Right lobe of liver (tissue), 6 donors: ENCODE data around the gene SLC16A4. TPM values are rescaled to one million over a fixed set of nuclear protein-coding genes. Genes with fewer than 3 reads are reported as not detected.
A peak's percentile ranks its signal among the peaks of the same experiment; 100 is the strongest.

ENCODE experiments used
- ATAC-seq, 4 donors: fragments of 200-7000 bp; cut with Tn5 transposase; one replicate each; pipeline ENCODE4 v1.9.1; 2020; ENCODE audit warnings: mild to moderate bottlenecking in 4 of 4, moderate library complexity in 4 of 4
- DNase-seq, 3 donors: peaks; one replicate each; pipeline ENCODE4 v3.0.0-alpha.2; 2020
- H3K27ac ChIP-seq, 3 donors: fragments of 200-600 bp; one replicate each; pipeline ENCODE4 v1.8.0; 2022
- H3K27me3 ChIP-seq, 2 donors: fragments of 200-600 bp; one replicate each; pipeline ENCODE4 v1.8.0; 2022
- H3K36me3 ChIP-seq, 4 donors: fragments of 200-600 bp; sonication (generic) in 1 of 4; one replicate each; pipeline versions ENCODE4 v1.5.1 to v1.8.0; 2017 to 2022; ENCODE audit warnings: control low read depth in 1 of 4
- H3K4me1 ChIP-seq, 4 donors: fragments of 200-600 bp; sonication (generic) in 1 of 4; one replicate each; pipeline versions ENCODE4 v1.5.1 to v1.8.0; 2017 to 2022; ENCODE audit warnings: control low read depth in 1 of 4
- H3K4me3 ChIP-seq, 3 donors: fragments of 200-600 bp; one replicate each; pipeline ENCODE4 v1.8.0; 2022
- H3K9me3 ChIP-seq, 4 donors: fragments of 200-600 bp; sonication (generic) in 1 of 4; one replicate each; pipeline versions ENCODE4 v1.5.1 to v1.8.0; 2017 to 2022; ENCODE audit warnings: control low read depth in 1 of 4
- POLR2A ChIP-seq: fragments of 450-650 bp; IDR thresholded peaks from one replicate; pipeline ENCODE4 v1.6.1; 2017; ENCODE audit warnings: antibody characterized with exemption, mild to moderate bottlenecking
- WGBS: methylation state at CpG from one replicate; pipeline ENCODE4 v1.1.6; 2018; ENCODE audit warnings: low coverage, low lambda C conversion rate; ENCODE audit not compliant: insufficient coverage; ENCODE audit errors: missing lambda C conversion rate; 5-methylcytosine and 5-hydroxymethylcytosine counted together
- intact Hi-C, 2 donors: fragments of 100-400 bp; cut with DNase I; formaldehyde crosslinking; loops; one replicate each; pipeline versions ENCODE4 v1.11.2 to v1.14.1; 2022
- total RNA-seq, 6 experiments: library from RNA; depleted of rRNA in 2 of 6; stranded (reverse); fragments of >200 nt in 2 of 6; fragmentation: NEBNext Ultra II Directional in 3 of 6; extraction: Animal tissue kit (Norgen Biotek cat#: 25700) in 3 of 6; gene quantifications; one replicate each; pipeline versions ENCODE4 v1.1.0 to v1.2.4, GENCODE V29; 2016 to 2023
- TF ChIP-seq, protein P1 (sequence below), 4 donors: fragments of 200-600 bp in 3 of 4; fragments of 450-650 bp in 1 of 4; IDR thresholded peaks; one replicate each; pipeline versions ENCODE4 v1.5.1 to v1.8.0; 2016 to 2022; ENCODE audit warnings: antibody characterized with exemption in 4 of 4, mild to moderate bottlenecking in 2 of 4
- donor health status: DM: no; HTN: yes; CAD: no.
- donor health status: DM: no; HTN: no; CAD: no.
- donor health status: DM: no; HTN: no; CAD: no.
- donor health status: DM: no; HTN: yes; CAD: no.
- donor health status: DM: no; HTN: yes; CAD: no.

SLC16A4 gene
- total RNA-seq, 6 experiments from 2014 or later: 0.49 to 4.0 (median 3.4) TPM

DNA sequence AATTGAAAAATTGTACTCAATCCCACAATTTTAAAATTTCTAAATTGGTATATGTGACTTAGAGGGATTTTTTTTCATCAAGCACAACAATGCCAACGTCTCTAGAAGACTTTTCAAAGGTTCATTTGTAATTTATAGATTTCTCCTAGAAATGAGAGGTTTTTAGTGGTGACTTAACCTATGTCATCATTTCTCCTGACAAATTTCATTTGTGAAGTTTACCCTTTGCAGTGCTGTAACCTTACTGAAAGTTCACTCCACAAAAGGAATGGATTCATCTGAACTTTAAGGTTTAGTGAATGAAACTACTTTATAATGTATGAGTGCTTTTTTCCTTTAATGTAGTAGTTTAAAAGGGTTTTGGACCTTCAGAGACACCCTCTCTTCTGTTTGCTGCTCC, 35.5 kb downstream of the SLC16A4 start:
- Histone ChIP-seq H3K27me3 (no peaks in the 10 kb centered on the region), H3K4me3 (no peak overlapping the region), H3K4me1 (peaks cover 0 to 8% (median 4%) of the 10 kb centered on the region in 4 donors), H3K9me3 (no peaks in the 10 kb centered on the region), H3K27ac (no peak overlapping the region), H3K36me3 (peaks cover 0 to 9% (median 0%) of the 10 kb centered on the region in 4 donors)
- WGBS: 33% methylated on average over 1 of the region's 1 CpG
- TF ChIP-seq, protein P1, sequence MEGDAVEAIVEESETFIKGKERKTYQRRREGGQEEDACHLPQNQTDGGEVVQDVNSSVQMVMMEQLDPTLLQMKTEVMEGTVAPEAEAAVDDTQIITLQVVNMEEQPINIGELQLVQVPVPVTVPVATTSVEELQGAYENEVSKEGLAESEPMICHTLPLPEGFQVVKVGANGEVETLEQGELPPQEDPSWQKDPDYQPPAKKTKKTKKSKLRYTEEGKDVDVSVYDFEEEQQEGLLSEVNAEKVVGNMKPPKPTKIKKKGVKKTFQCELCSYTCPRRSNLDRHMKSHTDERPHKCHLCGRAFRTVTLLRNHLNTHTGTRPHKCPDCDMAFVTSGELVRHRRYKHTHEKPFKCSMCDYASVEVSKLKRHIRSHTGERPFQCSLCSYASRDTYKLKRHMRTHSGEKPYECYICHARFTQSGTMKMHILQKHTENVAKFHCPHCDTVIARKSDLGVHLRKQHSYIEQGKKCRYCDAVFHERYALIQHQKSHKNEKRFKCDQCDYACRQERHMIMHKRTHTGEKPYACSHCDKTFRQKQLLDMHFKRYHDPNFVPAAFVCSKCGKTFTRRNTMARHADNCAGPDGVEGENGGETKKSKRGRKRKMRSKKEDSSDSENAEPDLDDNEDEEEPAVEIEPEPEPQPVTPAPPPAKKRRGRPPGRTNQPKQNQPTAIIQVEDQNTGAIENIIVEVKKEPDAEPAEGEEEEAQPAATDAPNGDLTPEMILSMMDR (IDR thresholded peaks at IDR 0.05): no peak
- no peak for TF ChIP-seq POLR2A
- peak in 2 of 4 donors; percentile 31 to 41 for ATAC-seq
- DNase-seq: no peak
- intact Hi-C loops: no loop called here

DNA sequence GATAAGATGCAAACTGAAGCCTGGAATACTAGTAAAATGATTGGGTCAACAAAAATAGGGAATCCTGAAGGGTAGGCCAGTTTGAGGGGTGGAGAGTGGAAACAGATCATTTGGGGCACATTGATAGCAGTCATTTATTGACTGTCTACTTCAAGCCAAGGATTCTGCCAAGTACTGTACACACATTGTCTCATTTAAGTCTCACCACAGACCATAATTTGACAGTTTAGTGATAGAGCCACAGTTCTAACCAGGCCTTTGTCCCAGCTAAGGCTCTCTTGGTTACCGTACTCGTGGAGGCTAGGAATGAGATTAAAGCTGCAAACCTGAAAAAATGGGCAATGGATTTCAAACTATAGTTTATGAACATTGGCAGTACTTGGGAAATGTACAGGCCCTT, 40.5 kb downstream of the SLC16A4 start:
- Histone ChIP-seq H3K36me3 (peaks cover 0 to 4% (median 0%) of the 10 kb centered on the region in 4 donors), H3K4me1 (peaks cover 0 to 25% (median 4%) of the 10 kb centered on the region in 4 donors), H3K27ac (no peak overlapping the region), H3K9me3 (no peaks in the 10 kb centered on the region), H3K27me3 (no peaks in the 10 kb centered on the region), H3K4me3 (no peak overlapping the region)
- 89% methylated on average over 2 of the region's 2 CpGs for WGBS
- DNase-seq (no peak), ATAC-seq (no peak)
- intact Hi-C loops: no loop called here
- no peak for TF ChIP-seq POLR2A
- TF ChIP-seq, protein P1 (IDR thresholded peaks at IDR 0.05): no peak

DNA sequence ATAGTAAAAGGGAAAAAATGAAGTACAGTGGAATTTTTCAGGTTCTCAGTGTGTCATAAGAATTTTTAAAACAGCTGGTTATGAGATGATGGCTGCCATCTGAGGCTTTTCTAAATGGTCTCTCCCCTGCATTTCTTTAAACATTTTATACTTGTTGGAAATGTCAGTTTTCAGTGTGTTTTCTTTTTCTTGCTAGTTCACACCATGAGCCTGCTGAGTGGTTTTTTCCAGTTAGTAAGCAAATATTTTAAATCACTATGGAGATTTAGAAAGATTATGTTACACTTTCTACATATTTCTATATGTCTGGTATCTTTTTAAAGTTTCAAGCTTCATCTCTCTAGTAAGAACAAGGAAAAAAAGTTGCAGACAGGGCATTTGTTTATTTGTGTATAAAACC, 42.1 kb downstream of the SLC16A4 start:
- Histone ChIP-seq H3K36me3 (peaks cover 0 to 4% (median 0%) of the 10 kb centered on the region in 4 donors), H3K9me3 (no peaks in the 10 kb centered on the region), H3K27me3 (no peaks in the 10 kb centered on the region), H3K4me3 (no peak overlapping the region), H3K27ac (no peak overlapping the region), H3K4me1 (peaks cover 0 to 37% (median 8%) of the 10 kb centered on the region in 4 donors)
- DNase-seq (no peak), ATAC-seq (no peak)
- intact Hi-C loops: loop anchor here in 1 of 2 donors (10.0 kb wide), 1 partner anchor 46 kb away; the partner anchor contains the start of gene SLC16A4
- TF ChIP-seq, protein P1 (IDR thresholded peaks at IDR 0.05): no peak
- no peak for TF ChIP-seq POLR2A

DNA sequence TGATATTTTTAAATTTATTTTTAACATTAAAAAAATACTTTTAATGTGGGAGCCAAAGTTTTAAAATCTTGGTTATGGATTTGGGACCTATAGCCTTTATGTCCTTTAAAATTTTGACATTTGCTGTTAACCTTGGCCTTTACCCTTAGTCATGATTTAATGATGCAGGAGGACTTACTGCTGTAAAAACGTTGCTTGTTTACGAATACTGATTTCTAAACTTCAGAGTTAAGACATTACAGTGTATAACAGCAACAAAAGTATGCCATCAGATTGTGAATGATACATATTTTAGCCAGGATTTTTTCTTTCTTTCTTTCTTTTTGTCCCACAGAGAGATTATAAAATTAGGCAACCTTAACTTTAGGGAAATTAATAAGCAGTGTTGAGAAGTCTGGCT, 42.8 kb downstream of the SLC16A4 start:
- Histone ChIP-seq H3K27ac (no peak overlapping the region), H3K4me3 (no peak overlapping the region), H3K4me1 (peaks cover 0 to 44% (median 11%) of the 10 kb centered on the region in 4 donors), H3K27me3 (no peaks in the 10 kb centered on the region), H3K36me3 (peaks cover 0 to 4% (median 1%) of the 10 kb centered on the region in 4 donors), H3K9me3 (no peaks in the 10 kb centered on the region)
- TF ChIP-seq, protein P1 (IDR thresholded peaks at IDR 0.05): no peak
- TF ChIP-seq POLR2A: no peak
- DNase-seq (no peak), ATAC-seq (no peak)
- intact Hi-C loops: loop anchor here in 1 of 2 donors (10.0 kb wide), 1 partner anchor 47 kb away; the partner anchor contains the start of gene SLC16A4
- 32% methylated on average over 2 of the region's 2 CpGs for WGBS
